Liver (tissue), 9 donors: Measurements from ENCODE around the gene SLC9A3. TPM values are rescaled to one million over a fixed set of nuclear protein-coding genes. Genes with fewer than 3 reads are reported as not detected.

Experiments used
- DNase-seq: peaks from one replicate; pipeline ENCODE4 v3.0.0-alpha.2; 2017; ENCODE audit warnings: low spot score
- H3K27ac ChIP-seq, 2 donors: one replicate each; pipeline ENCODE4 v1.7.0; 2013; ENCODE audit warnings: inconsistent platforms in 2 of 2, low read length in 2 of 2, control low read depth in 1 of 2, low read depth in 1 of 2, mild to moderate bottlenecking in 1 of 2
- H3K27me3 ChIP-seq, 4 donors: one replicate each; pipeline versions ENCODE4 v1.6.1 to v1.7.0; 2013; ENCODE audit warnings: low read length in 3 of 4, inconsistent platforms in 1 of 4, mild to moderate bottlenecking in 1 of 4, moderate library complexity in 1 of 4; ENCODE audit not compliant: control insufficient read depth in 4 of 4, insufficient read depth in 4 of 4
- H3K36me3 ChIP-seq, 4 donors: one replicate each; pipeline versions ENCODE4 v1.6.1 to v1.7.0; 2013; ENCODE audit warnings: low read length in 3 of 4, mild to moderate bottlenecking in 3 of 4, low read depth in 1 of 4, moderate library complexity in 1 of 4; ENCODE audit not compliant: control insufficient read depth in 4 of 4, insufficient read depth in 3 of 4
- H3K4me1 ChIP-seq, 4 donors: one replicate each; pipeline versions ENCODE4 v1.6.1 to v1.7.0; 2013; ENCODE audit warnings: low read length in 3 of 4, mild to moderate bottlenecking in 3 of 4, moderate library complexity in 1 of 4; ENCODE audit not compliant: control insufficient read depth in 4 of 4, insufficient read depth in 4 of 4
- H3K4me3 ChIP-seq, 3 donors: one replicate each; pipeline versions ENCODE4 v1.6.1 to v1.7.0; 2013; ENCODE audit warnings: low read length in 3 of 3, control low read depth in 1 of 3, low read depth in 1 of 3, mild to moderate bottlenecking in 1 of 3
- H3K9ac ChIP-seq, 2 donors: one replicate each; pipeline ENCODE4 v1.7.0; 2013; ENCODE audit warnings: low read length in 2 of 2, mild to moderate bottlenecking in 2 of 2, moderate library complexity in 2 of 2, control low read depth in 1 of 2, low read depth in 1 of 2
- H3K9me3 ChIP-seq, 4 donors: one replicate each; pipeline versions ENCODE4 v1.6.1 to v1.7.0; 2013; ENCODE audit warnings: low read length in 3 of 4; ENCODE audit not compliant: control insufficient read depth in 4 of 4
- EGR1 ChIP-seq, 2 donors: IDR thresholded peaks; 2 replicates each; pipeline ENCODE4 v1.6.1; 2016 to 2018; ENCODE audit warnings: antibody characterized with exemption in 2 of 2, low read depth in 2 of 2
- FOXA1 ChIP-seq: IDR thresholded peaks from 2 replicates; pipeline ENCODE4 v1.6.1; 2016; ENCODE audit warnings: antibody characterized with exemption
- FOXA2 ChIP-seq: IDR thresholded peaks from 2 replicates; pipeline ENCODE4 v1.6.1; 2016; ENCODE audit warnings: antibody characterized with exemption
- GABPA ChIP-seq, 2 donors: IDR thresholded peaks in 1 of 2; conservative IDR thresholded peaks in 1 of 2; 2 replicates each; pipeline ENCODE4 v1.6.1; 2016; ENCODE audit warnings: antibody characterized with exemption in 2 of 2, mild to moderate bottlenecking in 1 of 2, moderate library complexity in 1 of 2
- HNF4A ChIP-seq, 2 donors: conservative IDR thresholded peaks; 2 replicates each; pipeline ENCODE4 v1.6.1; 2016; ENCODE audit warnings: antibody characterized with exemption in 2 of 2, mild to moderate bottlenecking in 2 of 2
- HNF4G ChIP-seq: IDR thresholded peaks from 2 replicates; pipeline ENCODE4 v1.6.1; 2016; ENCODE audit warnings: antibody characterized with exemption
- JUND ChIP-seq, 2 donors: IDR thresholded peaks; 2 replicates each; pipeline ENCODE4 v1.6.1; 2016; ENCODE audit warnings: antibody characterized with exemption in 2 of 2
- NR2F2 ChIP-seq: IDR thresholded peaks from 2 replicates; pipeline ENCODE4 v1.6.1; 2016; ENCODE audit warnings: antibody characterized with exemption
- RAD21 ChIP-seq, 2 donors: IDR thresholded peaks; 2 replicates each; pipeline ENCODE4 v1.6.1; 2016; ENCODE audit warnings: antibody characterized with exemption in 2 of 2, mild to moderate bottlenecking in 2 of 2
- RXRA ChIP-seq, 2 donors: IDR thresholded peaks; 2 replicates each; pipeline ENCODE4 v1.6.1; 2017 to 2018; ENCODE audit warnings: antibody characterized with exemption in 2 of 2, mild to moderate bottlenecking in 1 of 2
- SP1 ChIP-seq: IDR thresholded peaks from 2 replicates; pipeline ENCODE4 v1.6.1; 2018; ENCODE audit warnings: antibody characterized with exemption, mild to moderate bottlenecking
- TAF1 ChIP-seq: conservative IDR thresholded peaks from 2 replicates; pipeline ENCODE4 v1.6.1; 2016; ENCODE audit warnings: antibody characterized with exemption, mild to moderate bottlenecking
- YY1 ChIP-seq: IDR thresholded peaks from 2 replicates; pipeline ENCODE4 v1.6.1; 2016; ENCODE audit warnings: antibody characterized with exemption, mild to moderate bottlenecking
- WGBS: extraction: QIAGEN DNeasy Blood & Tissue Kit; methylation state at CpG from one replicate; pipeline ENCODE4 v1.1.7; 2013; 5-methylcytosine and 5-hydroxymethylcytosine counted together
- polyA plus RNA-seq, 2 donors: library from polyadenylated mRNA; stranded (reverse) in 1 of 2; unstranded in 1 of 2; fragments of 200-250 nt in 1 of 2; fragments of >200 nt in 1 of 2; fragmentation: Nextera tagmentation in 1 of 2; extraction: Ambion mirVana in 1 of 2; gene quantifications; one replicate each; pipeline versions ENCODE4 v1.2.1 to v1.2.3, GENCODE V29; 2013 to 2015
- total RNA-seq, 2 donors: library from RNA; depleted of rRNA; stranded (reverse); fragments of >200 nt; gene quantifications; one replicate each; pipeline ENCODE4 v1.2.3, GENCODE V29; 2014
- TF ChIP-seq, protein P1 (sequence below): IDR thresholded peaks from 2 replicates; pipeline ENCODE4 v1.6.1; 2016; ENCODE audit warnings: antibody characterized with exemption
- TF ChIP-seq, protein P2 (sequence below): IDR thresholded peaks from 2 replicates; pipeline ENCODE4 v1.6.1; 2016; ENCODE audit warnings: antibody characterized with exemption
- TF ChIP-seq, protein P3 (sequence below): IDR thresholded peaks from 2 replicates; pipeline ENCODE4 v1.6.1; 2016; ENCODE audit warnings: antibody characterized with exemption
- TF ChIP-seq, protein P4 (sequence below): IDR thresholded peaks from 2 replicates; pipeline ENCODE4 v1.6.1; 2016; ENCODE audit warnings: antibody characterized with exemption, mild to moderate bottlenecking
- TF ChIP-seq, protein P5 (sequence below): fragments of 150-350 bp; IDR thresholded peaks from 2 replicates; pipeline ENCODE4 v1.5.1; 2017; ENCODE audit warnings: improper control_type of control experiment, low read depth, low read length; ENCODE audit not compliant: missing input control
- donor health status: healthy.
- donor health status: healthy.
- donor health status: healthy.
- donor health status: healthy.
- donor health status: healthy.

Gene SLC9A3
- total and polyA plus RNA-seq, 4 donors = 0.31 to 1.0 (median 0.67) TPM

DNA sequence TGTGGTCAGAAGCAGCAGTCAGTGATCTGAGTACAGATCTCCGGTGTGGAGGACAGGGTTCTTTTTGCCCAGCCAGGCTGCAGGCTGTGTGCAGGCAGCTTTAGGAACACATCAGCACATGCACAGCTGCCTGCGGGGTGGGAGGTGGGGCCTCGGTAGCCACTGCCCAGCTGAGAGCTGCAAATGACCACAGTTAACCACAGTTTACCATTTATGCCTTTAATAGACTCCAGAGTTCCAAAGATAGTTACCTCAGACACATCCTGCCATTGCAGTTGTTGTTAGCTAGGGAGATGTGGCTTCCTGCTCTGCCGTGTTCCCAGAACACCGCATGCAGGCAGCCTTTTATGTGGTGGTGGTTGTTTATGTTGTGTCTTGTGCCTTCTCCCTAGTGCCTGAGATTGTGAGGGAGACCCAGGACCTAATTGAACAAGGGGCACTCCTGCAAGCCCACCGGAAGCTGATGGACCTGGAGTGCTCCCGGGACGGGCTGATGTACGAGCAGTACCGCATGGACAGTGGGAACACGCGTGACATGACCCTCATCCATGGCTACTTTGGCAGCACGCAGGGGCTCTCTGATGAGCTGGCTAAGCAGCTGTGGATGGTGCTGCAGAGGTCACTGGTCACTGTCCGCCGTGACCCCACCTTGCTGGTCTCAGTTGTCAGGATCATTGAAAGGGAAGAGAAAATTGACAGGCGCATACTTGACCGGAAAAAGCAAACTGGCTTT, 71.1 kb downstream of the SLC9A3 start:
- Histone ChIP-seq H3K4me1 (no peaks in the 10 kb centered on the region), H3K27me3 (no peaks in the 10 kb centered on the region), H3K9ac (no peak overlapping the region), H3K36me3 (peaks cover 14 to 70% (median 54%) of the 10 kb centered on the region in 4 donors), H3K4me3 (no peak overlapping the region), H3K27ac (no peak overlapping the region), H3K9me3 (peaks cover 0 to 14% (median 0%) of the 10 kb centered on the region in 4 donors)
- TF ChIP-seq EGR1 (IDR thresholded peaks at IDR 0.05; ENCODE audit: low read depth in 2 of 2) = no peak
- TF ChIP-seq, protein P1, sequence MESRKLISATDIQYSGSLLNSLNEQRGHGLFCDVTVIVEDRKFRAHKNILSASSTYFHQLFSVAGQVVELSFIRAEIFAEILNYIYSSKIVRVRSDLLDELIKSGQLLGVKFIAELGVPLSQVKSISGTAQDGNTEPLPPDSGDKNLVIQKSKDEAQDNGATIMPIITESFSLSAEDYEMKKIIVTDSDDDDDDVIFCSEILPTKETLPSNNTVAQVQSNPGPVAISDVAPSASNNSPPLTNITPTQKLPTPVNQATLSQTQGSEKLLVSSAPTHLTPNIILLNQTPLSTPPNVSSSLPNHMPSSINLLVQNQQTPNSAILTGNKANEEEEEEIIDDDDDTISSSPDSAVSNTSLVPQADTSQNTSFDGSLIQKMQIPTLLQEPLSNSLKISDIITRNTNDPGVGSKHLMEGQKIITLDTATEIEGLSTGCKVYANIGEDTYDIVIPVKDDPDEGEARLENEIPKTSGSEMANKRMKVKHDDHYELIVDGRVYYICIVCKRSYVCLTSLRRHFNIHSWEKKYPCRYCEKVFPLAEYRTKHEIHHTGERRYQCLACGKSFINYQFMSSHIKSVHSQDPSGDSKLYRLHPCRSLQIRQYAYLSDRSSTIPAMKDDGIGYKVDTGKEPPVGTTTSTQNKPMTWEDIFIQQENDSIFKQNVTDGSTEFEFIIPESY = no peak
- TF ChIP-seq RAD21 (IDR thresholded peaks at IDR 0.05) = no peak
- TF ChIP-seq, protein P2, sequence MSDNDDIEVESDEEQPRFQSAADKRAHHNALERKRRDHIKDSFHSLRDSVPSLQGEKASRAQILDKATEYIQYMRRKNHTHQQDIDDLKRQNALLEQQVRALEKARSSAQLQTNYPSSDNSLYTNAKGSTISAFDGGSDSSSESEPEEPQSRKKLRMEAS = no peak
- no peak for TF ChIP-seq YY1
- TF ChIP-seq TAF1 = no peak
- TF ChIP-seq, protein P3, sequence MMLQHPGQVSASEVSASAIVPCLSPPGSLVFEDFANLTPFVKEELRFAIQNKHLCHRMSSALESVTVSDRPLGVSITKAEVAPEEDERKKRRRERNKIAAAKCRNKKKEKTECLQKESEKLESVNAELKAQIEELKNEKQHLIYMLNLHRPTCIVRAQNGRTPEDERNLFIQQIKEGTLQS = no peak
- TF ChIP-seq HNF4G = no peak
- no peak for TF ChIP-seq SP1
- TF ChIP-seq JUND (IDR thresholded peaks at IDR 0.05) = no peak
- no peak for TF ChIP-seq HNF4A (conservative IDR thresholded peaks at IDR 0.05)
- no peak for TF ChIP-seq RXRA (IDR thresholded peaks at IDR 0.05)
- TF ChIP-seq, protein P4, sequence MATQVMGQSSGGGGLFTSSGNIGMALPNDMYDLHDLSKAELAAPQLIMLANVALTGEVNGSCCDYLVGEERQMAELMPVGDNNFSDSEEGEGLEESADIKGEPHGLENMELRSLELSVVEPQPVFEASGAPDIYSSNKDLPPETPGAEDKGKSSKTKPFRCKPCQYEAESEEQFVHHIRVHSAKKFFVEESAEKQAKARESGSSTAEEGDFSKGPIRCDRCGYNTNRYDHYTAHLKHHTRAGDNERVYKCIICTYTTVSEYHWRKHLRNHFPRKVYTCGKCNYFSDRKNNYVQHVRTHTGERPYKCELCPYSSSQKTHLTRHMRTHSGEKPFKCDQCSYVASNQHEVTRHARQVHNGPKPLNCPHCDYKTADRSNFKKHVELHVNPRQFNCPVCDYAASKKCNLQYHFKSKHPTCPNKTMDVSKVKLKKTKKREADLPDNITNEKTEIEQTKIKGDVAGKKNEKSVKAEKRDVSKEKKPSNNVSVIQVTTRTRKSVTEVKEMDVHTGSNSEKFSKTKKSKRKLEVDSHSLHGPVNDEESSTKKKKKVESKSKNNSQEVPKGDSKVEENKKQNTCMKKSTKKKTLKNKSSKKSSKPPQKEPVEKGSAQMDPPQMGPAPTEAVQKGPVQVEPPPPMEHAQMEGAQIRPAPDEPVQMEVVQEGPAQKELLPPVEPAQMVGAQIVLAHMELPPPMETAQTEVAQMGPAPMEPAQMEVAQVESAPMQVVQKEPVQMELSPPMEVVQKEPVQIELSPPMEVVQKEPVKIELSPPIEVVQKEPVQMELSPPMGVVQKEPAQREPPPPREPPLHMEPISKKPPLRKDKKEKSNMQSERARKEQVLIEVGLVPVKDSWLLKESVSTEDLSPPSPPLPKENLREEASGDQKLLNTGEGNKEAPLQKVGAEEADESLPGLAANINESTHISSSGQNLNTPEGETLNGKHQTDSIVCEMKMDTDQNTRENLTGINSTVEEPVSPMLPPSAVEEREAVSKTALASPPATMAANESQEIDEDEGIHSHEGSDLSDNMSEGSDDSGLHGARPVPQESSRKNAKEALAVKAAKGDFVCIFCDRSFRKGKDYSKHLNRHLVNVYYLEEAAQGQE = no peak
- TF ChIP-seq FOXA1 = no peak
- TF ChIP-seq, protein P5, sequence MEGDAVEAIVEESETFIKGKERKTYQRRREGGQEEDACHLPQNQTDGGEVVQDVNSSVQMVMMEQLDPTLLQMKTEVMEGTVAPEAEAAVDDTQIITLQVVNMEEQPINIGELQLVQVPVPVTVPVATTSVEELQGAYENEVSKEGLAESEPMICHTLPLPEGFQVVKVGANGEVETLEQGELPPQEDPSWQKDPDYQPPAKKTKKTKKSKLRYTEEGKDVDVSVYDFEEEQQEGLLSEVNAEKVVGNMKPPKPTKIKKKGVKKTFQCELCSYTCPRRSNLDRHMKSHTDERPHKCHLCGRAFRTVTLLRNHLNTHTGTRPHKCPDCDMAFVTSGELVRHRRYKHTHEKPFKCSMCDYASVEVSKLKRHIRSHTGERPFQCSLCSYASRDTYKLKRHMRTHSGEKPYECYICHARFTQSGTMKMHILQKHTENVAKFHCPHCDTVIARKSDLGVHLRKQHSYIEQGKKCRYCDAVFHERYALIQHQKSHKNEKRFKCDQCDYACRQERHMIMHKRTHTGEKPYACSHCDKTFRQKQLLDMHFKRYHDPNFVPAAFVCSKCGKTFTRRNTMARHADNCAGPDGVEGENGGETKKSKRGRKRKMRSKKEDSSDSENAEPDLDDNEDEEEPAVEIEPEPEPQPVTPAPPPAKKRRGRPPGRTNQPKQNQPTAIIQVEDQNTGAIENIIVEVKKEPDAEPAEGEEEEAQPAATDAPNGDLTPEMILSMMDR = no peak
- TF ChIP-seq GABPA (IDR thresholded peaks at IDR 0.05 in 1 of 2, conservative IDR thresholded peaks at IDR 0.05 in 1 of 2) = no peak
- TF ChIP-seq NR2F2 = no peak
- TF ChIP-seq FOXA2 = no peak
- WGBS = 97% methylated on average over 17 of the region's 17 CpGs
- no peak for DNase-seq
